H9 (cell line): Measurements from ENCODE around the gene TTC17. TPM values are rescaled to one million over a fixed set of nuclear protein-coding genes. Genes with fewer than 3 reads are reported as not detected.

ENCODE experiments used
- DNase-seq: peaks from one replicate; pipeline ENCODE4 v3.0.0-alpha.2; 2017
- H2AFZ ChIP-seq: one replicate; pipeline ENCODE4 v1.6.1; 2013; ENCODE audit warnings: mild to moderate bottlenecking, low read length, control low read depth, moderate library complexity
- H2AK5ac ChIP-seq: 2 replicates; pipeline ENCODE4 v1.6.1; 2013; ENCODE audit warnings: low read length, control low read depth, mixed read lengths; ENCODE audit not compliant: insufficient read length
- H2BK120ac ChIP-seq: one replicate; pipeline ENCODE4 v1.6.1; 2013; ENCODE audit warnings: low read depth, mild to moderate bottlenecking, low read length, control low read depth, inconsistent platforms; ENCODE audit not compliant: poor library complexity, severe bottlenecking
- H2BK12ac ChIP-seq: 2 replicates; pipeline ENCODE4 v1.6.1; 2013; ENCODE audit warnings: low read length, control low read depth, mixed read lengths, low read depth; ENCODE audit not compliant: insufficient read length
- H2BK15ac ChIP-seq: 2 replicates; pipeline ENCODE4 v1.6.1; 2013; ENCODE audit warnings: low read depth, low read length, control low read depth
- H2BK20ac ChIP-seq: one replicate; pipeline ENCODE4 v1.6.1; 2013; ENCODE audit warnings: low read depth, mild to moderate bottlenecking, low read length, control low read depth, inconsistent platforms; ENCODE audit not compliant: poor library complexity, severe bottlenecking
- H2BK5ac ChIP-seq: 2 replicates; pipeline ENCODE4 v1.6.1; 2013; ENCODE audit warnings: low read length, control low read depth, mixed read lengths; ENCODE audit not compliant: insufficient read length
- H3K14ac ChIP-seq: 2 replicates; pipeline ENCODE4 v1.6.1; 2013; ENCODE audit warnings: low read length, control low read depth; ENCODE audit not compliant: insufficient read depth
- H3K18ac ChIP-seq: 2 replicates; pipeline ENCODE4 v1.6.1; 2013; ENCODE audit warnings: low read depth, mild to moderate bottlenecking, mixed read lengths, low read length, control low read depth; ENCODE audit not compliant: insufficient read length
- H3K23ac ChIP-seq: 2 replicates; pipeline ENCODE4 v1.6.1; 2013; ENCODE audit warnings: low read length, control low read depth, mixed read lengths, low read depth; ENCODE audit not compliant: insufficient read length
- H3K23me2 ChIP-seq: 2 replicates; pipeline ENCODE4 v1.6.1; 2013; ENCODE audit warnings: low read depth, mild to moderate bottlenecking, mixed read lengths, low read length, control low read depth; ENCODE audit not compliant: insufficient read length, poor library complexity, severe bottlenecking
- H3K27ac ChIP-seq: 2 replicates; pipeline ENCODE4 v1.5.1; 2013; ENCODE audit warnings: low read length, control low read depth, mixed read lengths, low read depth; ENCODE audit not compliant: insufficient read length
- H3K27me3 ChIP-seq: 2 replicates; pipeline ENCODE4 v1.6.1; 2013; ENCODE audit warnings: low read length, control low read depth, inconsistent platforms; ENCODE audit not compliant: insufficient read depth
- H3K4ac ChIP-seq: 2 replicates; pipeline ENCODE4 v1.6.1; 2013; ENCODE audit warnings: low read depth, mild to moderate bottlenecking, control low read depth, inconsistent platforms, low read length, moderate library complexity
- H3K4me1 ChIP-seq: 2 replicates; pipeline ENCODE4 v1.6.1; 2013; ENCODE audit warnings: low read length, control low read depth, inconsistent platforms; ENCODE audit not compliant: insufficient read depth
- H3K4me2 ChIP-seq: 2 replicates; pipeline ENCODE4 v1.6.1; 2013; ENCODE audit warnings: low read length, control low read depth, mixed read lengths; ENCODE audit not compliant: insufficient read length, insufficient read depth
- H3K56ac ChIP-seq: 2 replicates; pipeline ENCODE4 v1.6.1; 2013; ENCODE audit warnings: low read depth, mild to moderate bottlenecking, mixed read lengths, low read length, control low read depth; ENCODE audit not compliant: insufficient read length
- H3K79me1 ChIP-seq: 2 replicates; pipeline ENCODE4 v1.6.1; 2013; ENCODE audit warnings: low read depth, mild to moderate bottlenecking, moderate library complexity, low read length, control low read depth, inconsistent platforms; ENCODE audit not compliant: insufficient read depth, poor library complexity, severe bottlenecking
- H3K79me2 ChIP-seq: 2 replicates; pipeline ENCODE4 v1.6.1; 2013; ENCODE audit warnings: low read length, control low read depth, inconsistent platforms; ENCODE audit not compliant: insufficient read depth
- H3K9ac ChIP-seq: 2 replicates; pipeline ENCODE4 v1.6.1; 2013; ENCODE audit warnings: low read length, control low read depth, mixed read lengths; ENCODE audit not compliant: insufficient read length; ENCODE audit errors: extremely low read depth
- H3K9me3 ChIP-seq: one replicate; pipeline ENCODE4 v1.6.1; 2013; ENCODE audit warnings: low read depth, low read length, inconsistent platforms; ENCODE audit not compliant: control insufficient read depth
- H3T11ph ChIP-seq: one replicate; pipeline ENCODE4 v1.6.1; 2013; ENCODE audit warnings: mild to moderate bottlenecking, low read length, control low read depth, inconsistent platforms
- H4K20me1 ChIP-seq: one replicate; pipeline ENCODE4 v1.6.1; 2013; ENCODE audit not compliant: control insufficient read depth, insufficient read length, insufficient read depth
- H4K5ac ChIP-seq: 2 replicates; pipeline ENCODE4 v1.6.1; 2013; ENCODE audit warnings: low read depth, mild to moderate bottlenecking, mixed read lengths, low read length, control low read depth; ENCODE audit not compliant: insufficient read length
- H4K8ac ChIP-seq: replicated peaks from 2 replicates; pipeline ENCODE4 v1.6.1; 2013; ENCODE audit warnings: low read length, control low read depth, mixed read lengths, low read depth; ENCODE audit not compliant: insufficient read length
- H4K91ac ChIP-seq: 2 replicates; pipeline ENCODE4 v1.6.1; 2013; ENCODE audit warnings: low read depth, mild to moderate bottlenecking, moderate library complexity, mixed read lengths, low read length, control low read depth; ENCODE audit not compliant: insufficient read length
- H3K27ac Mint-ChIP-seq, 3 experiments: 2 replicates in 2 of 3; 3 replicates in 1 of 3; pipeline ENCODE4 v1.8.0; 2020 to 2021; ENCODE audit warnings: mixed read lengths in 3 of 3, mild to moderate bottlenecking in 1 of 3, moderate library complexity in 1 of 3
- H3K27me3 Mint-ChIP-seq: 2 replicates; pipeline ENCODE4 v1.8.0; 2021; ENCODE audit warnings: low read depth, mild to moderate bottlenecking, moderate library complexity, mixed read lengths
- H3K36me3 Mint-ChIP-seq, 3 experiments: 2 replicates in 2 of 3; 3 replicates in 1 of 3; pipeline ENCODE4 v1.8.0; 2020 to 2021; ENCODE audit warnings: low read depth in 3 of 3, mixed read lengths in 3 of 3; ENCODE audit not compliant: insufficient read depth in 1 of 3
- H3K4me1 Mint-ChIP-seq, 2 experiments: 2 replicates each; pipeline ENCODE4 v1.8.0; 2020; ENCODE audit warnings: mixed read lengths in 2 of 2
- H3K4me3 Mint-ChIP-seq, 2 experiments: 2 replicates in 1 of 2; 3 replicates in 1 of 2; pipeline ENCODE4 v1.8.0; 2020 to 2021; ENCODE audit warnings: mild to moderate bottlenecking in 2 of 2, mixed read lengths in 2 of 2, moderate library complexity in 1 of 2
- H3K9me3 Mint-ChIP-seq, 2 experiments: 2 replicates in 1 of 2; 3 replicates in 1 of 2; pipeline ENCODE4 v1.8.0; 2020; ENCODE audit warnings: mild to moderate bottlenecking in 2 of 2, mixed read lengths in 2 of 2, moderate library complexity in 1 of 2
- total RNA-seq: library from RNA; stranded (reverse); gene quantifications from 2 replicates; pipeline ENCODE4 v1.2.1, GENCODE V29; 2021
- TF ChIP-seq, protein P1 (sequence below): fragments of 200-600 bp; sonication (generic); conservative IDR thresholded peaks from 3 replicates; pipeline ENCODE4 v1.8.0; 2021; ENCODE audit warnings: antibody characterized with exemption, mild to moderate bottlenecking

The TTC17 gene
- total RNA-seq, 1 experiment from 2014 or later, result 68.5 TPM

DNA sequence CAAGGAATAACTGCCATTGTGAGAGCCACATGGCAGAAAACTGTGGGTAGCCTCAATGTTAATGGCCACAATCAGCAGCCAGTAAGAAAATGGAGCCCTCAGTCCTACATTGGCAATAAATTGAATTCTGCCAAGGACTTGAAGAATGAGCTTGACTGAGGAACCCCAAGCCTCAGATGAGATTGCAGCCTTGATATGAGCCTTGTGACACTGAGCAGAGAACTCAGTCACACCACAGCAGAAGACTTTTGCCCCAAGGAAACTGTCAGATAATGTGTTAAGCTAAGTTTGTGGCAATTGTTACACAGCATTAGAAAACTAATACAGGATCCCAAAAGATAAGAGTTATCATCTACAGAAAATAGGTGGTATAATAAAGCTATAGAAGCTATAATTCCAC lies 2.4 kb upstream of the TTC17 start:
- Histone ChIP-seq H2BK5ac (no peak overlapping the region), H3K9me3 (no peaks in the 10 kb centered on the region), H2AFZ (no peak overlapping the region), H3K4ac (no peak overlapping the region), H2BK12ac (no peak overlapping the region), H2AK5ac (no peak overlapping the region), H4K8ac (no peak overlapping the region), H3K27me3 (no peaks in the 10 kb centered on the region), H3K9ac (no peak overlapping the region), H3K79me2 (peaks cover 13% of the 10 kb centered on the region; the same call in 1 of the 2 replicates), H3K27ac (no peak overlapping the region), H3K23me2 (peaks cover 4% of the 10 kb centered on the region), H3K56ac (no peak overlapping the region), H2BK15ac (no peak overlapping the region), H4K20me1 (no peaks in the 10 kb centered on the region), H4K5ac (no peak overlapping the region), H3K4me2 (no peak overlapping the region), H3K23ac (no peak overlapping the region), H3K79me1 (no peaks in the 10 kb centered on the region), H3K14ac (no peak overlapping the region), H3T11ph (no peak overlapping the region), H2BK120ac (no peak overlapping the region), H3K18ac (no peak overlapping the region), H3K4me1 (peaks cover 4% of the 10 kb centered on the region), H2BK20ac (no peak overlapping the region), H4K91ac (no peak overlapping the region)
- Mint-ChIP-seq H3K27me3 (peaks cover 6% of the 10 kb centered on the region), H3K27ac (no peak overlapping the region), H3K4me1 (peaks cover 38% of the 10 kb centered on the region in 2 experiments), H3K9me3 (peaks cover 0 to 3% of the 10 kb centered on the region in 2 experiments; a peak in 3 of 5 replicates), H3K36me3 (peaks cover 0 to 5% (median 3%) of the 10 kb centered on the region in 3 experiments; a peak in 4 of 7 replicates), H3K4me3 (no peak overlapping the region)
- TF ChIP-seq, protein P1, sequence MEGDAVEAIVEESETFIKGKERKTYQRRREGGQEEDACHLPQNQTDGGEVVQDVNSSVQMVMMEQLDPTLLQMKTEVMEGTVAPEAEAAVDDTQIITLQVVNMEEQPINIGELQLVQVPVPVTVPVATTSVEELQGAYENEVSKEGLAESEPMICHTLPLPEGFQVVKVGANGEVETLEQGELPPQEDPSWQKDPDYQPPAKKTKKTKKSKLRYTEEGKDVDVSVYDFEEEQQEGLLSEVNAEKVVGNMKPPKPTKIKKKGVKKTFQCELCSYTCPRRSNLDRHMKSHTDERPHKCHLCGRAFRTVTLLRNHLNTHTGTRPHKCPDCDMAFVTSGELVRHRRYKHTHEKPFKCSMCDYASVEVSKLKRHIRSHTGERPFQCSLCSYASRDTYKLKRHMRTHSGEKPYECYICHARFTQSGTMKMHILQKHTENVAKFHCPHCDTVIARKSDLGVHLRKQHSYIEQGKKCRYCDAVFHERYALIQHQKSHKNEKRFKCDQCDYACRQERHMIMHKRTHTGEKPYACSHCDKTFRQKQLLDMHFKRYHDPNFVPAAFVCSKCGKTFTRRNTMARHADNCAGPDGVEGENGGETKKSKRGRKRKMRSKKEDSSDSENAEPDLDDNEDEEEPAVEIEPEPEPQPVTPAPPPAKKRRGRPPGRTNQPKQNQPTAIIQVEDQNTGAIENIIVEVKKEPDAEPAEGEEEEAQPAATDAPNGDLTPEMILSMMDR, result no peak
- no peak for DNase-seq
